ENCODE results near the gene MAPT. TPM values are rescaled to one million over a fixed set of nuclear protein-coding genes. Genes with fewer than 3 reads are reported as not detected.

MAPT gene
- total and polyA plus RNA-seq, 2 of the 13 experiments (the other 11 are each of a cell fraction or from before 2014, with no cell fraction given), result 2.1 to 2.8 TPM

- intact Hi-C loops (cut with micrococcal nuclease; ENCODE audit: unreplicated experiment) (no loop called here), in situ Hi-C loops (cut with HindIII; ENCODE audit: extremely low pct_ligation_motif_present, low pct_unique_long_range_greater_than_20kb) (loop anchor here (25.0 kb wide), 1 partner anchor 825 kb away; no protein-coding TSS in a partner anchor)
- ChIA-PET POLR2A (interaction anchor here (2.3 kb wide), 1 partner anchor 8 kb away, joined by 15 read pairs; no protein-coding TSS in a partner anchor), CTCF (ENCODE audit: low intra/inter-chr PET ratio, low total read pairs) (no interaction called here)
- DNase-seq (ENCODE audit: low spot score) (no peak), ATAC-seq (peak; percentile 41), FAIRE-seq (no peak)
- H3K9ac ChIP-seq (ENCODE audit: insufficient read depth, low read depth, low read length), result no peak overlapping the region
- H4K20me1 ChIP-seq (ENCODE audit: insufficient read depth, low read length), result no peaks in the 10 kb centered on the region
- H3K79me2 ChIP-seq (ENCODE audit: insufficient read depth, low read length), result no peaks in the 10 kb centered on the region
- no peaks in the 10 kb centered on the region for H3K36me3 ChIP-seq (replicated peaks in 1 of 2; ENCODE audit: control insufficient read depth in 1 of 2, insufficient read depth in 2 of 2, low read length in 2 of 2)
- 32% methylated on average over 8 of the region's 28 CpGs for WGBS (ENCODE audit: low lambda C conversion rate)
- no peaks in the 10 kb centered on the region for H3K9me3 ChIP-seq (ENCODE audit: low read length)
- H3K27ac ChIP-seq (ENCODE audit: extremely low read length, insufficient read depth, low read length), result no peak overlapping the region
- peaks cover 57% of the 10 kb centered on the region for H3K4me1 ChIP-seq (ENCODE audit: insufficient read depth, low read length)
- H3K4me3 ChIP-seq (replicated peaks in 1 of 3; ENCODE audit: insufficient read depth in 1 of 3, low read depth in 2 of 3, low read length in 3 of 3), result peak overlapping the region in 1 of 3 experiments; percentile 2; a peak in 1 of 6 replicates
- H3K4me2 ChIP-seq (ENCODE audit: low read depth, low read length), result peak overlapping the region; percentile 30
- no peaks in the 10 kb centered on the region; a peak in 2 of 5 replicates for H3K27me3 ChIP-seq (ENCODE audit: control insufficient read depth in 1 of 2, insufficient read depth in 2 of 2, low read length in 2 of 2)
- no TSS peak for BruUV-seq (replicated peaks)
- no peak overlapping the region for H2AFZ ChIP-seq (ENCODE audit: low read length)
- TF ChIP-seq ZNF687 (CRISPR knock-in tag; IDR thresholded peaks at IDR 0.05) (peak; percentile 95), ZC3H13 (CRISPR knock-in tag; IDR thresholded peaks at IDR 0.05) (no peak), BCL3 (CRISPR knock-in tag; IDR thresholded peaks at IDR 0.05) (peak; percentile 40; the same call in 1 of the 2 replicates), JUND (CRISPR knock-in tag; IDR thresholded peaks at IDR 0.05) (no peak), ZNF263 (CRISPR knock-in tag; IDR thresholded peaks at IDR 0.05) (no peak), SPEN (CRISPR knock-in tag; IDR thresholded peaks at IDR 0.05; ENCODE audit: low read depth) (peak; percentile 18; the same call in 1 of the 2 replicates), ZNF292 (CRISPR knock-in tag; IDR thresholded peaks at IDR 0.05; ENCODE audit: borderline replicate concordance, low read depth) (0 out of 2 replicates have a peak, but pooled peaks have one; percentile 26), ZHX1 (CRISPR knock-in tag; IDR thresholded peaks at IDR 0.05; ENCODE audit: low read depth) (0 out of 2 replicates have a peak, but pooled peaks have one; percentile 3), LCORL (IDR thresholded peaks at IDR 0.05) (no peak), LCORL (CRISPR knock-in tag; IDR thresholded peaks at IDR 0.05) (peak; percentile 62; the same call in 1 of the 2 replicates), ZZZ3 (CRISPR knock-in tag; IDR thresholded peaks at IDR 0.05; ENCODE audit: borderline replicate concordance) (no peak), NFKB2 (CRISPR knock-in tag; IDR thresholded peaks at IDR 0.05; ENCODE audit: borderline replicate concordance) (0 out of 2 replicates have a peak, but pooled peaks have one; percentile 19), BORCS8-MEF2B (CRISPR knock-in tag; IDR thresholded peaks at IDR 0.05) (0 out of 2 replicates have a peak, but pooled peaks have one; percentile 29)
Observed at GRCh38 chr17:46011711-46012505, 117.6 kb downstream of the MAPT start.

Measured in HepG2 (cell line).